Calu3 (cell line): ENCODE measurements around the gene AKAP12. TPM values are rescaled to one million over a fixed set of nuclear protein-coding genes. Genes with fewer than 3 reads are reported as not detected.

ENCODE experiments used
- BruUV-seq: library from RNA; stranded (reverse); fragments of 400-500 nt; replicated peaks from 2 replicates; lab custom pipeline; 2021; lab: Mats Ljungman, UMichigan
- CTCF ChIA-PET: fragments of 300-600 bp; sonication (Branson Sonifier 250); formaldehyde crosslinking; loops from one replicate; lab custom pipeline; 2022; ENCODE audit warnings: antibody characterized with exemption; lab: Charles Lee
- DNase-seq: peaks from one replicate; pipeline ENCODE4 v3.0.0; 2022
- H3K27ac Mint-ChIP-seq: one replicate; pipeline ENCODE4 v1.8.0; 2022; ENCODE audit warnings: mixed read lengths; ENCODE audit not compliant: unreplicated experiment
- H3K27me3 Mint-ChIP-seq: one replicate; pipeline ENCODE4 v1.8.0; 2022; ENCODE audit warnings: mixed read lengths; ENCODE audit not compliant: unreplicated experiment
- H3K36me3 Mint-ChIP-seq: one replicate; pipeline ENCODE4 v1.8.0; 2022; ENCODE audit warnings: mild to moderate bottlenecking, moderate library complexity, mixed read lengths; ENCODE audit not compliant: insufficient read depth, unreplicated experiment
- H3K4me1 Mint-ChIP-seq: one replicate; pipeline ENCODE4 v1.8.0; 2022; ENCODE audit warnings: mild to moderate bottlenecking, low read depth, mixed read lengths; ENCODE audit not compliant: unreplicated experiment
- H3K4me3 Mint-ChIP-seq: one replicate; pipeline ENCODE4 v1.8.0; 2022; ENCODE audit warnings: mild to moderate bottlenecking, low read depth, moderate library complexity, mixed read lengths; ENCODE audit not compliant: unreplicated experiment
- H3K9me3 Mint-ChIP-seq: one replicate; pipeline ENCODE4 v1.8.0; 2022; ENCODE audit warnings: low read depth, mixed read lengths; ENCODE audit not compliant: unreplicated experiment
- intact Hi-C: fragments of 100-400 bp; cut with micrococcal nuclease; formaldehyde crosslinking; loops from one replicate; pipeline ENCODE4 v1.10.0; 2022; ENCODE audit not compliant: unreplicated experiment
- total RNA-seq: library from RNA; stranded (reverse); gene quantifications from 2 replicates; pipeline ENCODE4 v1.2.3, GENCODE V29; 2022
- TF ChIP-seq, protein P1 (sequence below): fragments of 200-600 bp; IDR thresholded peaks from one replicate; pipeline ENCODE4 v1.8.0; 2022; ENCODE audit warnings: antibody characterized with exemption; ENCODE audit not compliant: unreplicated experiment

Gene AKAP12
- total RNA-seq, 1 experiment from 2014 or later, result 31.8 TPM

DNA sequence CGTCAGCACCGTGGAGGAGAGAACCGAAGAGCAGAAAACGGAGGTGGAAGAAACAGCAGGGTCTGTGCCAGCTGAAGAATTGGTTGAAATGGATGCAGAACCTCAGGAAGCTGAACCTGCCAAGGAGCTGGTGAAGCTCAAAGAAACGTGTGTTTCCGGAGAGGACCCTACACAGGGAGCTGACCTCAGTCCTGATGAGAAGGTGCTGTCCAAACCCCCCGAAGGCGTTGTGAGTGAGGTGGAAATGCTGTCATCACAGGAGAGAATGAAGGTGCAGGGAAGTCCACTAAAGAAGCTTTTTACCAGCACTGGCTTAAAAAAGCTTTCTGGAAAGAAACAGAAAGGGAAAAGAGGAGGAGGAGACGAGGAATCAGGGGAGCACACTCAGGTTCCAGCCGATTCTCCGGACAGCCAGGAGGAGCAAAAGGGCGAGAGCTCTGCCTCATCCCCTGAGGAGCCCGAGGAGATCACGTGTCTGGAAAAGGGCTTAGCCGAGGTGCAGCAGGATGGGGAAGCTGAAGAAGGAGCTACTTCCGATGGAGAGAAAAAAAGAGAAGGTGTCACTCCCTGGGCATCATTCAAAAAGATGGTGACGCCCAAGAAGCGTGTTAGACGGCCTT, 110.0 kb downstream of the AKAP12 start:
- Mint-ChIP-seq H3K36me3 (peaks cover 21% of the 10 kb centered on the region), H3K4me3 (no peak overlapping the region), H3K4me1 (no peaks in the 10 kb centered on the region), H3K27me3 (no peaks in the 10 kb centered on the region), H3K9me3 (no peaks in the 10 kb centered on the region), H3K27ac (no peak overlapping the region)
- DNase-seq, result no peak
- intact Hi-C loops, result no loop called here
- TF ChIP-seq, protein P1, sequence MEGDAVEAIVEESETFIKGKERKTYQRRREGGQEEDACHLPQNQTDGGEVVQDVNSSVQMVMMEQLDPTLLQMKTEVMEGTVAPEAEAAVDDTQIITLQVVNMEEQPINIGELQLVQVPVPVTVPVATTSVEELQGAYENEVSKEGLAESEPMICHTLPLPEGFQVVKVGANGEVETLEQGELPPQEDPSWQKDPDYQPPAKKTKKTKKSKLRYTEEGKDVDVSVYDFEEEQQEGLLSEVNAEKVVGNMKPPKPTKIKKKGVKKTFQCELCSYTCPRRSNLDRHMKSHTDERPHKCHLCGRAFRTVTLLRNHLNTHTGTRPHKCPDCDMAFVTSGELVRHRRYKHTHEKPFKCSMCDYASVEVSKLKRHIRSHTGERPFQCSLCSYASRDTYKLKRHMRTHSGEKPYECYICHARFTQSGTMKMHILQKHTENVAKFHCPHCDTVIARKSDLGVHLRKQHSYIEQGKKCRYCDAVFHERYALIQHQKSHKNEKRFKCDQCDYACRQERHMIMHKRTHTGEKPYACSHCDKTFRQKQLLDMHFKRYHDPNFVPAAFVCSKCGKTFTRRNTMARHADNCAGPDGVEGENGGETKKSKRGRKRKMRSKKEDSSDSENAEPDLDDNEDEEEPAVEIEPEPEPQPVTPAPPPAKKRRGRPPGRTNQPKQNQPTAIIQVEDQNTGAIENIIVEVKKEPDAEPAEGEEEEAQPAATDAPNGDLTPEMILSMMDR, result no peak
- CTCF ChIA-PET, result no interaction called here
- BruUV-seq, result TSS peak; percentile 28

DNA sequence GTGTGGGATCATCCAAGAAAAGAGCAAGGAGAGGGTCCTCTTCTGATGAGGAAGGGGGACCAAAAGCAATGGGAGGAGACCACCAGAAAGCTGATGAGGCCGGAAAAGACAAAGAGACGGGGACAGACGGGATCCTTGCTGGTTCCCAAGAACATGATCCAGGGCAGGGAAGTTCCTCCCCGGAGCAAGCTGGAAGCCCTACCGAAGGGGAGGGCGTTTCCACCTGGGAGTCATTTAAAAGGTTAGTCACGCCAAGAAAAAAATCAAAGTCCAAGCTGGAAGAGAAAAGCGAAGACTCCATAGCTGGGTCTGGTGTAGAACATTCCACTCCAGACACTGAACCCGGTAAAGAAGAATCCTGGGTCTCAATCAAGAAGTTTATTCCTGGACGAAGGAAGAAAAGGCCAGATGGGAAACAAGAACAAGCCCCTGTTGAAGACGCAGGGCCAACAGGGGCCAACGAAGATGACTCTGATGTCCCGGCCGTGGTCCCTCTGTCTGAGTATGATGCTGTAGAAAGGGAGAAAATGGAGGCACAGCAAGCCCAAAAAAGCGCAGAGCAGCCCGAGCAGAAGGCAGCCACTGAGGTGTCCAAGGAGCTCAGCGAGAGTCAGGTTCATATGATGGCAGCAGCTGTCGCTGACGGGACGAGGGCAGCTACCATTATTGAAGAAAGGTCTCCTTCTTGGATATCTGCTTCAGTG, 110.8 kb downstream of the AKAP12 start:
- Mint-ChIP-seq H3K27me3 (no peaks in the 10 kb centered on the region), H3K36me3 (peaks cover 26% of the 10 kb centered on the region), H3K4me3 (no peak overlapping the region), H3K9me3 (no peaks in the 10 kb centered on the region), H3K27ac (no peak overlapping the region), H3K4me1 (no peaks in the 10 kb centered on the region)
- intact Hi-C loops, result no loop called here
- TF ChIP-seq, protein P1, result no peak
- no TSS peak for BruUV-seq
- no peak for DNase-seq
- CTCF ChIA-PET, result interaction anchor here (0.5 kb wide), 1 partner anchor 1318 kb away, joined by 3 read pairs; no protein-coding TSS in a partner anchor

DNA sequence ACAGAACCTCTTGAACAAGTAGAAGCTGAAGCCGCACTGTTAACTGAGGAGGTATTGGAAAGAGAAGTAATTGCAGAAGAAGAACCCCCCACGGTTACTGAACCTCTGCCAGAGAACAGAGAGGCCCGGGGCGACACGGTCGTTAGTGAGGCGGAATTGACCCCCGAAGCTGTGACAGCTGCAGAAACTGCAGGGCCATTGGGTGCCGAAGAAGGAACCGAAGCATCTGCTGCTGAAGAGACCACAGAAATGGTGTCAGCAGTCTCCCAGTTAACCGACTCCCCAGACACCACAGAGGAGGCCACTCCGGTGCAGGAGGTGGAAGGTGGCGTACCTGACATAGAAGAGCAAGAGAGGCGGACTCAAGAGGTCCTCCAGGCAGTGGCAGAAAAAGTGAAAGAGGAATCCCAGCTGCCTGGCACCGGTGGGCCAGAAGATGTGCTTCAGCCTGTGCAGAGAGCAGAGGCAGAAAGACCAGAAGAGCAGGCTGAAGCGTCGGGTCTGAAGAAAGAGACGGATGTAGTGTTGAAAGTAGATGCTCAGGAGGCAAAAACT, 111.5 kb downstream of the AKAP12 start:
- intact Hi-C loops, result no loop called here
- no peaks in the 10 kb centered on the region for H3K27me3 Mint-ChIP-seq
- TF ChIP-seq, protein P1, result no peak
- H3K27ac Mint-ChIP-seq, result no peak overlapping the region
- BruUV-seq, result no TSS peak
- CTCF ChIA-PET, result no interaction called here
- H3K9me3 Mint-ChIP-seq, result no peaks in the 10 kb centered on the region
- DNase-seq, result no peak
- no peak overlapping the region for H3K4me3 Mint-ChIP-seq
- no peaks in the 10 kb centered on the region for H3K4me1 Mint-ChIP-seq
- H3K36me3 Mint-ChIP-seq, result peaks cover 28% of the 10 kb centered on the region

DNA sequence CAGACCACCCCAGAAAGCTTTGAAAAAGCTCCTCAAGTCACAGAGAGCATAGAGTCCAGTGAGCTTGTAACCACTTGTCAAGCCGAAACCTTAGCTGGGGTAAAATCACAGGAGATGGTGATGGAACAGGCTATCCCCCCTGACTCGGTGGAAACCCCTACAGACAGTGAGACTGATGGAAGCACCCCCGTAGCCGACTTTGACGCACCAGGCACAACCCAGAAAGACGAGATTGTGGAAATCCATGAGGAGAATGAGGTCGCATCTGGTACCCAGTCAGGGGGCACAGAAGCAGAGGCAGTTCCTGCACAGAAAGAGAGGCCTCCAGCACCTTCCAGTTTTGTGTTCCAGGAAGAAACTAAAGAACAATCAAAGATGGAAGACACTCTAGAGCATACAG, 112.0 kb downstream of the AKAP12 start:
- intact Hi-C loops, result no loop called here
- Mint-ChIP-seq H3K27me3 (no peaks in the 10 kb centered on the region), H3K27ac (no peak overlapping the region), H3K36me3 (peaks cover 28% of the 10 kb centered on the region), H3K4me1 (no peaks in the 10 kb centered on the region), H3K9me3 (no peaks in the 10 kb centered on the region), H3K4me3 (no peak overlapping the region)
- CTCF ChIA-PET, result no interaction called here
- no TSS peak for BruUV-seq
- TF ChIP-seq, protein P1, result no peak
- no peak for DNase-seq
